H1 (cell line): ENCODE measurements around the gene WNT11. TPM values are rescaled to one million over a fixed set of nuclear protein-coding genes. Genes with fewer than 3 reads are reported as not detected.

ENCODE experiments used
- CTCF ChIA-PET: fragments of 300-600 bp; sonication (Branson Sonifier 250); formaldehyde crosslinking; loops from one replicate; lab custom pipeline; 2021; ENCODE audit not compliant: partially characterized antibody; lab: Charles Lee
- POLR2A ChIA-PET: fragments of 300-600 bp; sonication (Branson Sonifier 250); formaldehyde crosslinking; loops from one replicate; lab custom pipeline; 2021; ENCODE audit warnings: inconsistent platforms; ENCODE audit not compliant: partially characterized antibody; lab: Charles Lee
- DNase-seq, 2 experiments: peaks; one replicate each; pipeline versions ENCODE4 v3.0.0 to v3.0.0-alpha.2; 2010 to 2022; ENCODE audit warnings: low spot score in 2 of 2, low read depth in 1 of 2, mixed read lengths in 1 of 2
- FAIRE-seq: peaks from 2 replicates; lab custom pipeline; 2011; peaks lifted over from hg19 to GRCh38; lab: Jason Lieb, UNC
- H2AFZ ChIP-seq: 2 replicates; pipeline ENCODE4 v1.8.1; 2012; ENCODE audit warnings: low read length, inconsistent platforms
- H2AK5ac ChIP-seq: 2 replicates; pipeline ENCODE4 v1.6.1; 2013; ENCODE audit warnings: low read depth, low read length
- H2BK120ac ChIP-seq: replicated peaks from 2 replicates; pipeline ENCODE3; 2013; ENCODE audit warnings: low read depth, low read length, inconsistent platforms
- H2BK12ac ChIP-seq: 2 replicates; pipeline ENCODE4 v1.6.1; 2013; ENCODE audit warnings: low read depth, low read length
- H2BK15ac ChIP-seq: 2 replicates; pipeline ENCODE4 v1.6.1; 2013; ENCODE audit warnings: low read length
- H2BK20ac ChIP-seq: 2 replicates; pipeline ENCODE4 v1.6.1; 2013; ENCODE audit warnings: low read length
- H2BK5ac ChIP-seq: 2 replicates; pipeline ENCODE4 v1.6.1; 2013; ENCODE audit warnings: low read depth, low read length
- H3K14ac ChIP-seq: 2 replicates; pipeline ENCODE4 v1.6.1; 2013; ENCODE audit warnings: inconsistent platforms; ENCODE audit not compliant: insufficient read length
- H3K18ac ChIP-seq: 2 replicates; pipeline ENCODE4 v1.6.1; 2013; ENCODE audit warnings: low read length; ENCODE audit errors: extremely low read depth
- H3K23ac ChIP-seq: 2 replicates; pipeline ENCODE4 v1.6.1; 2013; ENCODE audit warnings: inconsistent platforms; ENCODE audit not compliant: insufficient read length
- H3K23me2 ChIP-seq: 2 replicates; pipeline ENCODE4 v1.6.1; 2013; ENCODE audit warnings: low read depth, low read length
- H3K27ac ChIP-seq: 2 replicates; pipeline ENCODE4 v1.6.1; 2011; ENCODE audit warnings: low read depth, low read length, inconsistent platforms
- H3K27me3 ChIP-seq, 4 experiments: replicated peaks in 1 of 4; 1 replicate in 1 of 4; 2 replicates in 3 of 4; pipeline versions ENCODE4 v1.6.1 to v1.8.1; 2011 to 2013; ENCODE audit warnings: low read length in 3 of 4, mild to moderate bottlenecking in 3 of 4, inconsistent platforms in 2 of 4, mixed read lengths in 2 of 4, moderate library complexity in 1 of 4; ENCODE audit not compliant: control insufficient read depth in 3 of 4, insufficient read depth in 3 of 4; ENCODE audit errors: extremely low read depth in 1 of 4
- H3K36me3 ChIP-seq, 4 experiments: 2 replicates each; pipeline versions ENCODE4 v1.6.1 to v1.8.1; 2011 to 2013; ENCODE audit warnings: mild to moderate bottlenecking in 4 of 4, low read length in 3 of 4, moderate library complexity in 2 of 4, control low read depth in 1 of 4, inconsistent platforms in 1 of 4; ENCODE audit not compliant: insufficient read depth in 4 of 4, control insufficient read depth in 2 of 4
- H3K4ac ChIP-seq: replicated peaks from 2 replicates; pipeline ENCODE3; 2013; ENCODE audit warnings: low read length, low read depth, mixed read lengths, inconsistent platforms; ENCODE audit not compliant: insufficient read length
- H3K4me1 ChIP-seq, 4 experiments: replicated peaks in 1 of 4; 1 replicate in 1 of 4; 2 replicates in 3 of 4; pipeline versions ENCODE4 v1.6.1 to v1.8.1; 2011 to 2013; ENCODE audit warnings: low read length in 3 of 4, inconsistent platforms in 2 of 4, mixed read lengths in 1 of 4; ENCODE audit not compliant: insufficient read depth in 4 of 4, control insufficient read depth in 3 of 4
- H3K4me2 ChIP-seq, 2 experiments: 2 replicates each; pipeline versions ENCODE4 v1.6.1 to v1.8.1; 2011 to 2013; ENCODE audit warnings: low read depth in 2 of 2, low read length in 2 of 2, control low read depth in 1 of 2, inconsistent platforms in 1 of 2, mild to moderate bottlenecking in 1 of 2; ENCODE audit not compliant: insufficient read depth in 1 of 2
- H3K4me3 ChIP-seq, 4 experiments: fragments of 200-600, 300-600 bp in 1 of 4; sonication (generic), shearing (Covaris generic), sonication (Bioruptor Twin) in 1 of 4; 2 replicates each; pipeline versions ENCODE4 v1.5.1 to v1.8.1; 2011 to 2016; ENCODE audit warnings: low read length in 4 of 4, low read depth in 3 of 4, control low read depth in 2 of 4, inconsistent platforms in 2 of 4, mild to moderate bottlenecking in 2 of 4, mixed read lengths in 1 of 4, moderate library complexity in 1 of 4; ENCODE audit not compliant: insufficient read depth in 2 of 4; ENCODE audit errors: extremely low read depth in 1 of 4
- H3K56ac ChIP-seq: replicated peaks from 2 replicates; pipeline ENCODE3; 2013; ENCODE audit warnings: low read depth, mild to moderate bottlenecking, mixed read lengths, low read length, inconsistent platforms; ENCODE audit not compliant: insufficient read length
- H3K79me1 ChIP-seq: 2 replicates; pipeline ENCODE4 v1.6.1; 2013; ENCODE audit warnings: low read depth, low read length, control low read depth
- H3K79me2 ChIP-seq, 2 experiments: 2 replicates each; pipeline versions ENCODE4 v1.6.1 to v1.8.1; 2012 to 2013; ENCODE audit warnings: low read length in 2 of 2, mild to moderate bottlenecking in 2 of 2, inconsistent platforms in 1 of 2; ENCODE audit not compliant: insufficient read depth in 2 of 2, control insufficient read depth in 1 of 2
- H3K9ac ChIP-seq, 4 experiments: replicated peaks in 1 of 4; 1 replicate in 1 of 4; 2 replicates in 3 of 4; pipeline versions ENCODE4 v1.6.1 to v1.8.1; 2011 to 2013; ENCODE audit warnings: low read depth in 3 of 4, low read length in 3 of 4, control low read depth in 2 of 4, mild to moderate bottlenecking in 2 of 4, moderate library complexity in 2 of 4, inconsistent platforms in 1 of 4; ENCODE audit errors: extremely low read depth in 1 of 4
- H3K9me3 ChIP-seq, 2 experiments: 2 replicates each; pipeline versions ENCODE4 v1.6.1 to v1.8.1; 2012 to 2013; ENCODE audit warnings: mild to moderate bottlenecking in 2 of 2, moderate library complexity in 2 of 2, control low read depth in 1 of 2, inconsistent platforms in 1 of 2, low read depth in 1 of 2, low read length in 1 of 2, mixed read lengths in 1 of 2; ENCODE audit not compliant: insufficient read depth in 2 of 2
- H4K20me1 ChIP-seq, 2 experiments: replicated peaks in 1 of 2; 2 replicates each; pipeline versions ENCODE3 to v1.8.1; 2011 to 2013; ENCODE audit warnings: inconsistent platforms in 2 of 2, low read length in 2 of 2, mild to moderate bottlenecking in 1 of 2; ENCODE audit not compliant: insufficient read depth in 2 of 2, control insufficient read depth in 1 of 2
- H4K5ac ChIP-seq: 2 replicates; pipeline ENCODE4 v1.6.1; 2013; ENCODE audit warnings: low read length, low read depth, mixed read lengths, inconsistent platforms; ENCODE audit not compliant: insufficient read length
- H4K8ac ChIP-seq: 2 replicates; pipeline ENCODE4 v1.8.0; 2013; ENCODE audit warnings: mild to moderate bottlenecking, moderate library complexity, low read length, inconsistent platforms; ENCODE audit not compliant: insufficient read depth; ENCODE audit errors: extremely low read depth
- H4K91ac ChIP-seq: replicated peaks from 2 replicates; pipeline ENCODE3; 2013; ENCODE audit warnings: low read length, mixed read lengths, inconsistent platforms; ENCODE audit not compliant: insufficient read length
- EGR1 ChIP-seq: IDR thresholded peaks from 2 replicates; pipeline ENCODE4 v1.6.1; 2011; ENCODE audit warnings: low read depth, low read length, borderline replicate concordance
- TBP ChIP-seq: IDR thresholded peaks from 2 replicates; pipeline ENCODE4 v1.6.1; 2011; ENCODE audit warnings: low read depth, low read length, improper control_type of control experiment
- WGBS, 2 experiments: shearing (Covaris generic) in 1 of 2; methylation state at CpG; one replicate each; pipeline versions ENCODE4 v1.1.6 to v1.1.7; 2013 to 2015; ENCODE audit warnings: low lambda C conversion rate in 2 of 2, mixed read lengths in 2 of 2, inconsistent platforms in 1 of 2, low coverage in 1 of 2, missing lambda C conversion rate in 1 of 2; ENCODE audit not compliant: insufficient replicate concordance in 2 of 2, insufficient coverage in 1 of 2, insufficient read length in 1 of 2; ENCODE audit errors: extremely low coverage in 1 of 2, missing lambda C conversion rate in 1 of 2; 5-methylcytosine and 5-hydroxymethylcytosine counted together
- polyA plus RNA-seq, 7 experiments: library from polyadenylated mRNA; depleted of rRNA in 3 of 7; stranded (reverse) in 5 of 7; unstranded in 2 of 7; fragments of >200 nt in 5 of 7; fragments of 200-250 nt in 2 of 7; gene quantifications; 1 replicate in 5 of 7; 2 replicates in 1 of 7; 4 replicates in 1 of 7; pipeline versions ENCODE4 v1.2.1 to v1.2.3, GENCODE V29; 2011 to 2013; ENCODE audit warnings: missing spikeins in 2 of 7, mixed read lengths in 2 of 7
- total RNA-seq: library from RNA; stranded (reverse); fragmentation: NEBNext Ultra II Directional; extraction: Animal tissue kit (Norgen Biotek cat#: 25700); gene quantifications from 2 replicates; pipeline ENCODE4 v1.2.1, GENCODE V29; 2021

WNT11 gene
- total and polyA plus RNA-seq, 2 of the 8 experiments (the other 6 are each of a cell fraction or from before 2014, with no cell fraction given): 0.11 to 0.45 TPM

DNA sequence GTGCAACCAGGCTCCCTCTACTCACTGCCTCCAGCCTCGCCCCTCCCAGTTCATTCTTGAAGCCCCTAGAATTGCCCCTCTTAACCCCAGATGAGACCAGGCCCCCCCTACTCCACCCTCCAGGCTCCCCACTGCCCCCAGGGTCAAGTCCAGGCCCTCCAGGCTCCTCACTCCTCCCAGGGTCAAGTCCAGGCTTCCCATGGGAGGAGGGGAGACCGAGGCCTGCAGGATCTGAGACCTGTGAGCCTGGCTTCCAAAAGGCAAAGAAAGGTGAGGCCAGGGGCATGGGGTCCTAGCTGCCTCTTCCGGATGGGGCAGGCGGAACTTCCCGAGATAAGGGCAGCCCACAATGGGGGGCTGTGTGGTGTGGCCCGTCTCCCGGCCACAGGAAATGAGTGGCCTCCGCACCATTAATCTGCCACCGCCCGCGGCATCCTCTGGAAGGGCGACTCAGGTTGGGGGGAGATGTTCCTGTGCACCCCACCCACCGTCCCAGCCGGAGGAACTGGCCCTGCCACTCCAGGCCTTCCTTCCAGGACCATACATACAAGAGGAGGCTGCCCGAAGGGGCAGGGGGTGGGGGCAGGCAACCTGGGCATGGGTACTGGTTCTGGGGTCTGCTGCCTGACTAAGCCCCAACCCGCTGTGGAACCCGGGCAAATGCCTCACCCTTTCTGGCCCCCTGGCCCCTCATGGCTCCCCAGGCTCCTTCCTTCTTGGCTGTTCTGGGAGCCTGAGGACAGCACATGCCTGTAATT, 35.1 kb upstream of the WNT11 start:
- H4K20me1 ChIP-seq: no peaks in the 10 kb centered on the region
- H3K23ac ChIP-seq: no peak overlapping the region
- FAIRE-seq (no peak), DNase-seq (no peak)
- H4K5ac ChIP-seq: no peak overlapping the region
- H3K23me2 ChIP-seq: peaks cover 2% of the 10 kb centered on the region; the same call in 1 of the 2 replicates
- no peak overlapping the region for H2BK15ac ChIP-seq
- H4K91ac ChIP-seq: no peak overlapping the region
- H3K36me3 ChIP-seq: no peaks in the 10 kb centered on the region
- ChIA-PET CTCF (interaction anchor here (1.2 to 11.7 kb wide), 9 partner anchors 9 to 82 kb away, joined by 4 to 83 read pairs (median 7); partner anchors contain the start of gene WNT11), POLR2A (no interaction called here)
- peaks cover 0 to 14% (median 8%) of the 10 kb centered on the region in 4 experiments; a peak in 6 of 7 replicates for H3K4me1 ChIP-seq
- H3K27ac ChIP-seq: no peak overlapping the region
- H2BK120ac ChIP-seq: no peak overlapping the region
- no peaks in the 10 kb centered on the region for H3K9me3 ChIP-seq
- no peak overlapping the region for H4K8ac ChIP-seq
- no peaks in the 10 kb centered on the region for H3K79me2 ChIP-seq
- no peak overlapping the region for H3K9ac ChIP-seq
- H3K79me1 ChIP-seq: no peaks in the 10 kb centered on the region
- H2BK12ac ChIP-seq: no peak overlapping the region
- H2BK20ac ChIP-seq: no peak overlapping the region
- no peak overlapping the region for H3K18ac ChIP-seq
- H3K4me3 ChIP-seq: no peak overlapping the region
- no peak overlapping the region for H3K4me2 ChIP-seq
- no peak overlapping the region for H3K14ac ChIP-seq
- H2AFZ ChIP-seq: no peak overlapping the region
- H3K56ac ChIP-seq: no peak overlapping the region
- WGBS, 2 experiments: 90% methylated on average over 17 of the region's 17 CpGs; no CpG with 5 or more reads in 1 of the 2 experiments
- H3K4ac ChIP-seq: no peak overlapping the region
- H3K27me3 ChIP-seq: peaks cover 2 to 18% (median 16%) of the 10 kb centered on the region in 4 experiments
- no peak overlapping the region for H2AK5ac ChIP-seq
- H2BK5ac ChIP-seq: no peak overlapping the region
- TF ChIP-seq EGR1 (no peak), TBP (no peak)
